CD14-positive monocyte (primary cell): ENCODE data around the gene SSTR5. TPM values are rescaled to one million over a fixed set of nuclear protein-coding genes. Genes with fewer than 3 reads are reported as not detected.

Experiments used
- DNase-seq, 3 donors: peaks; one replicate each; pipeline ENCODE4 v3.0.0-alpha.2; 2011 to 2022
- H2AFZ ChIP-seq: 2 replicates; pipeline ENCODE4 v1.6.0; 2012; ENCODE audit warnings: mild to moderate bottlenecking, low read depth, low read length, inconsistent platforms; ENCODE audit not compliant: insufficient read depth, poor library complexity, severe bottlenecking
- H3K27ac ChIP-seq, 2 donors: 1 replicate in 1 of 2; 2 replicates in 1 of 2; pipeline ENCODE4 v1.5.1; 2012 to 2013; ENCODE audit warnings: low read length in 2 of 2, control low read depth in 1 of 2, inconsistent platforms in 1 of 2, low read depth in 1 of 2, mild to moderate bottlenecking in 1 of 2
- H3K27me3 ChIP-seq, 2 donors: one replicate each; pipeline versions ENCODE4 v1.6.0 to v1.6.1; 2011 to 2013; ENCODE audit warnings: low read length in 2 of 2; ENCODE audit not compliant: control insufficient read depth in 2 of 2, insufficient read depth in 2 of 2
- H3K36me3 ChIP-seq, 2 donors: replicated peaks in 1 of 2; 1 replicate in 1 of 2; 2 replicates in 1 of 2; pipeline versions ENCODE4 v1.5.1 to v1.6.1; 2012 to 2013; ENCODE audit warnings: low read length in 2 of 2, control low read depth in 1 of 2, inconsistent platforms in 1 of 2, mild to moderate bottlenecking in 1 of 2; ENCODE audit not compliant: insufficient read depth in 2 of 2, control insufficient read depth in 1 of 2
- H3K4me1 ChIP-seq, 2 donors: 1 replicate in 1 of 2; 2 replicates in 1 of 2; pipeline versions ENCODE4 v1.5.1 to v1.6.1; 2012 to 2013; ENCODE audit warnings: low read length in 2 of 2, control low read depth in 1 of 2, inconsistent platforms in 1 of 2, mild to moderate bottlenecking in 1 of 2, moderate library complexity in 1 of 2; ENCODE audit not compliant: insufficient read depth in 2 of 2, control insufficient read depth in 1 of 2
- H3K4me2 ChIP-seq: replicated peaks from 2 replicates; pipeline ENCODE3; 2012; ENCODE audit warnings: low read length, moderate library complexity, mild to moderate bottlenecking; ENCODE audit not compliant: poor library complexity, severe bottlenecking; ENCODE audit errors: extremely low read depth
- H3K4me3 ChIP-seq, 3 experiments: fragments of 200-600 bp in 1 of 3; sonication (generic) in 1 of 3; replicated peaks in 1 of 3; 1 replicate in 2 of 3; 2 replicates in 1 of 3; pipeline ENCODE4 v1.5.1; 2011 to 2013; ENCODE audit warnings: low read length in 3 of 3, mild to moderate bottlenecking in 3 of 3, control low read depth in 2 of 3, low read depth in 2 of 3, inconsistent platforms in 1 of 3, moderate library complexity in 1 of 3
- H3K79me2 ChIP-seq: 2 replicates; pipeline ENCODE4 v1.6.0; 2012; ENCODE audit warnings: mild to moderate bottlenecking, control low read depth, inconsistent platforms, low read length, moderate library complexity; ENCODE audit not compliant: insufficient read depth
- H3K9ac ChIP-seq: 2 replicates; pipeline ENCODE4 v1.6.0; 2017; ENCODE audit warnings: low read length, mild to moderate bottlenecking; ENCODE audit not compliant: insufficient read depth, poor library complexity, severe bottlenecking
- H3K9me3 ChIP-seq, 2 donors: replicated peaks in 1 of 2; 1 replicate in 1 of 2; 2 replicates in 1 of 2; pipeline versions ENCODE4 v1.5.1 to v1.6.1; 2012 to 2013; ENCODE audit warnings: low read length in 2 of 2, control low read depth in 1 of 2; ENCODE audit not compliant: control insufficient read depth in 1 of 2, insufficient read depth in 1 of 2
- H4K20me1 ChIP-seq: 2 replicates; pipeline ENCODE4 v1.6.0; 2012; ENCODE audit warnings: mild to moderate bottlenecking, low read length, control low read depth, moderate library complexity; ENCODE audit not compliant: insufficient read depth
- H3K27ac Mint-ChIP-seq, 7 donors: one replicate each; pipeline ENCODE4 v1.8.0; 2020; ENCODE audit warnings: mild to moderate bottlenecking in 7 of 7, mixed read lengths in 7 of 7, moderate library complexity in 6 of 7, inconsistent platforms in 2 of 7
- H3K27me3 Mint-ChIP-seq, 3 donors: one replicate each; pipeline ENCODE4 v1.8.0; 2021 to 2022; ENCODE audit warnings: low read depth in 3 of 3, mild to moderate bottlenecking in 3 of 3, mixed read lengths in 3 of 3, moderate library complexity in 3 of 3, inconsistent platforms in 1 of 3
- H3K36me3 Mint-ChIP-seq, 2 donors: one replicate each; pipeline ENCODE4 v1.8.0; 2020; ENCODE audit warnings: mixed read lengths in 2 of 2, inconsistent platforms in 1 of 2, mild to moderate bottlenecking in 1 of 2
- H3K4me1 Mint-ChIP-seq: one replicate; pipeline ENCODE4 v1.8.0; 2020; ENCODE audit warnings: mild to moderate bottlenecking, mixed read lengths
- H3K4me3 Mint-ChIP-seq, 2 donors: one replicate each; pipeline ENCODE4 v1.8.0; 2020; ENCODE audit warnings: mild to moderate bottlenecking in 2 of 2, mixed read lengths in 2 of 2, moderate library complexity in 1 of 2
- H3K9me3 Mint-ChIP-seq, 7 donors: one replicate each; pipeline ENCODE4 v1.8.0; 2020 to 2022; ENCODE audit warnings: mixed read lengths in 7 of 7, mild to moderate bottlenecking in 6 of 7, moderate library complexity in 6 of 7, inconsistent platforms in 2 of 7
- CTCF ChIP-seq: fragments of 200-600 bp; IDR thresholded peaks from one replicate; pipeline ENCODE4 v1.8.0; 2022; ENCODE audit warnings: antibody characterized with exemption, mild to moderate bottlenecking
- WGBS: methylation state at CpG from one replicate; pipeline ENCODE4 v1.1.5; 2013; ENCODE audit warnings: missing lambda C conversion rate; ENCODE audit not compliant: insufficient coverage; 5-methylcytosine and 5-hydroxymethylcytosine counted together
- intact Hi-C, 2 donors: fragments of 100-400 bp; cut with micrococcal nuclease; formaldehyde crosslinking; loops; one replicate each; pipeline versions ENCODE4 v1.15.0 to v1.15.1; 2023
- polyA plus RNA-seq, 3 donors: library from polyadenylated mRNA; depleted of rRNA in 1 of 3; unstranded in 2 of 3; stranded (reverse) in 1 of 3; fragments of 300-500 nt in 2 of 3; fragments of >200 nt in 1 of 3; fragmentation: Illumina TruSeq in 2 of 3; gene quantifications; 1 replicate in 2 of 3; 2 replicates in 1 of 3; pipeline ENCODE4 v1.2.3, GENCODE V29; 2012 to 2021

SSTR5 gene
- polyA plus RNA-seq, 3 donors = not detected

- H3K27me3 ChIP-seq = no peaks in the 10 kb centered on the region
- H3K9me3 ChIP-seq = no peaks in the 10 kb centered on the region
- H3K36me3 ChIP-seq = no peaks in the 10 kb centered on the region
- DNase-seq = no peak
- no peaks in the 10 kb centered on the region for H3K4me1 ChIP-seq
- no peak overlapping the region for H3K4me2 ChIP-seq
- TF ChIP-seq CTCF = no peak
- Mint-ChIP-seq H3K4me1 (no peaks in the 10 kb centered on the region), H3K27me3 (peaks cover 0 to 4% (median 2%) of the 10 kb centered on the region in 3 donors), H3K36me3 (no peaks in the 10 kb centered on the region), H3K9me3 (peaks cover 0 to 4% (median 0%) of the 10 kb centered on the region in 7 donors), H3K4me3 (no peak overlapping the region), H3K27ac (no peak overlapping the region)
- intact Hi-C loops = no loop called here
- WGBS = 87% methylated on average over 28 of the region's 31 CpGs
- H3K4me3 ChIP-seq = no peak overlapping the region
- H2AFZ ChIP-seq = no peak overlapping the region
- H3K79me2 ChIP-seq = no peaks in the 10 kb centered on the region
- no peak overlapping the region for H3K27ac ChIP-seq
- no peak overlapping the region for H3K9ac ChIP-seq
- H4K20me1 ChIP-seq = no peaks in the 10 kb centered on the region
These were observed 55.6 kb downstream of the SSTR5 start for GRCh38 chr16:1127971-1128715.

GRCh38 chr16:1129106-1129960 lies 56.8 kb downstream of the SSTR5 start:
- no peaks in the 10 kb centered on the region for H4K20me1 ChIP-seq
- H3K27ac ChIP-seq = no peak overlapping the region
- H3K9ac ChIP-seq = no peak overlapping the region
- 93% methylated on average over 43 of the region's 48 CpGs for WGBS
- no peaks in the 10 kb centered on the region for H3K79me2 ChIP-seq
- no peaks in the 10 kb centered on the region for H3K4me1 ChIP-seq
- Mint-ChIP-seq H3K4me1 (no peaks in the 10 kb centered on the region), H3K4me3 (no peak overlapping the region), H3K9me3 (peaks cover 0 to 4% (median 0%) of the 10 kb centered on the region in 7 donors), H3K27ac (no peak overlapping the region), H3K36me3 (no peaks in the 10 kb centered on the region), H3K27me3 (peaks cover 0 to 4% (median 2%) of the 10 kb centered on the region in 3 donors)
- H3K4me3 ChIP-seq = no peak overlapping the region
- no peaks in the 10 kb centered on the region for H3K36me3 ChIP-seq
- no peak for TF ChIP-seq CTCF
- no peaks in the 10 kb centered on the region for H3K9me3 ChIP-seq
- no peak overlapping the region for H2AFZ ChIP-seq
- H3K4me2 ChIP-seq = no peak overlapping the region
- intact Hi-C loops = no loop called here
- DNase-seq = no peak
- H3K27me3 ChIP-seq = no peaks in the 10 kb centered on the region
